Caco-2 (cell line): ENCODE results near the gene BPGM. TPM values are rescaled to one million over a fixed set of nuclear protein-coding genes. Genes with fewer than 3 reads are reported as not detected.

Source experiments
- BruUV-seq: library from RNA; stranded (reverse); fragments of 400-500 nt; replicated peaks from 2 replicates; lab custom pipeline; 2021; lab: Mats Ljungman, UMichigan
- CTCF ChIA-PET: fragments of 300-600 bp; sonication (Branson Sonifier 250); formaldehyde crosslinking; loops from one replicate; lab custom pipeline; 2022; ENCODE audit warnings: antibody characterized with exemption; lab: Charles Lee
- POLR2A ChIA-PET: fragments of 300-600 bp; sonication (Branson Sonifier 250); formaldehyde crosslinking; loops from one replicate; lab custom pipeline; 2022; ENCODE audit warnings: antibody characterized with exemption; lab: Charles Lee
- DNase-seq, 2 experiments: peaks; one replicate each; pipeline versions ENCODE4 v3.0.0 to v3.0.0-alpha.2; 2020 to 2022
- H3K27me3 ChIP-seq: replicated peaks from 2 replicates; pipeline ENCODE4 v1.6.0; 2011; ENCODE audit warnings: low read length; ENCODE audit not compliant: control insufficient read depth, insufficient read depth
- H3K36me3 ChIP-seq: 2 replicates; pipeline ENCODE4 v1.5.1; 2011; ENCODE audit warnings: low read length; ENCODE audit not compliant: control insufficient read depth, insufficient read depth
- H3K4me1 ChIP-seq: fragments of 250-450 bp; sonication (Bioruptor Pico); 2 replicates; pipeline ENCODE4 v1.5.1; 2020; ENCODE audit warnings: mild to moderate bottlenecking
- H3K4me3 ChIP-seq: 2 replicates; pipeline ENCODE4 v1.5.1; 2011; ENCODE audit warnings: low read depth, mild to moderate bottlenecking, control low read depth, low read length
- H3K9me3 ChIP-seq: fragments of 250-450 bp; sonication (Bioruptor Pico); 2 replicates; pipeline ENCODE4 v1.5.1; 2020; ENCODE audit warnings: mild to moderate bottlenecking, moderate library complexity
- H3K27ac Mint-ChIP-seq: one replicate; pipeline ENCODE4 v1.8.0; 2022; ENCODE audit warnings: mixed read lengths; ENCODE audit not compliant: unreplicated experiment
- H3K27me3 Mint-ChIP-seq: one replicate; pipeline ENCODE4 v1.8.0; 2022; ENCODE audit warnings: mixed read lengths; ENCODE audit not compliant: insufficient read depth, unreplicated experiment
- H3K36me3 Mint-ChIP-seq: one replicate; pipeline ENCODE4 v1.8.0; 2022; ENCODE audit warnings: mild to moderate bottlenecking, mixed read lengths; ENCODE audit not compliant: insufficient read depth, unreplicated experiment
- H3K4me1 Mint-ChIP-seq: one replicate; pipeline ENCODE4 v1.8.0; 2022; ENCODE audit warnings: low read depth, mixed read lengths; ENCODE audit not compliant: unreplicated experiment
- H3K4me3 Mint-ChIP-seq: one replicate; pipeline ENCODE4 v1.8.0; 2022; ENCODE audit warnings: mild to moderate bottlenecking, moderate library complexity, mixed read lengths; ENCODE audit not compliant: unreplicated experiment
- H3K9me3 Mint-ChIP-seq: one replicate; pipeline ENCODE4 v1.8.0; 2022; ENCODE audit warnings: mixed read lengths; ENCODE audit not compliant: unreplicated experiment
- CTCF ChIP-seq, 2 experiments: fragments of 200-600 bp in 1 of 2; IDR thresholded peaks; 1 replicate in 1 of 2; 2 replicates in 1 of 2; pipeline versions ENCODE4 v1.5.1 to v1.8.0; 2011 to 2022; ENCODE audit warnings: antibody characterized with exemption in 1 of 2, control low read depth in 1 of 2, inconsistent platforms in 1 of 2, low read depth in 1 of 2, low read length in 1 of 2, mild to moderate bottlenecking in 1 of 2, moderate library complexity in 1 of 2; ENCODE audit not compliant: insufficient read depth in 1 of 2, severe bottlenecking in 1 of 2, unreplicated experiment in 1 of 2
- intact Hi-C: fragments of 100-400 bp; cut with micrococcal nuclease; formaldehyde crosslinking; loops from one replicate; pipeline ENCODE4 v1.10.0; 2022; ENCODE audit not compliant: unreplicated experiment
- total RNA-seq: library from RNA; stranded (reverse); gene quantifications from 2 replicates; pipeline ENCODE4 v1.2.3, GENCODE V29; 2022

BPGM gene
- total RNA-seq, 1 experiment from 2014 or later = 8.1 TPM

GRCh38 chr7:134654104-134654775 is 7.6 kb downstream of the BPGM start:
- no peak for TF ChIP-seq CTCF (IDR thresholded peaks at IDR 0.05; ENCODE audit: insufficient read depth in 1 of 2, low read depth in 1 of 2, low read length in 1 of 2, severe bottlenecking in 1 of 2, unreplicated experiment in 1 of 2)
- DNase-seq = no peak
- intact Hi-C loops = no loop called here
- Mint-ChIP-seq H3K4me3 (no peak overlapping the region), H3K36me3 (no peaks in the 10 kb centered on the region), H3K4me1 (no peaks in the 10 kb centered on the region), H3K9me3 (no peaks in the 10 kb centered on the region), H3K27ac (no peak overlapping the region), H3K27me3 (no peaks in the 10 kb centered on the region)
- Histone ChIP-seq H3K4me3 (no peak overlapping the region), H3K9me3 (no peaks in the 10 kb centered on the region), H3K36me3 (no peaks in the 10 kb centered on the region), H3K27me3 (no peaks in the 10 kb centered on the region), H3K4me1 (no peaks in the 10 kb centered on the region)
- no TSS peak for BruUV-seq
- ChIA-PET POLR2A (no interaction called here), CTCF (interaction anchor here (1.5 kb wide), 1 partner anchor 8 kb away, joined by 3 read pairs; no protein-coding TSS in a partner anchor)

GRCh38 chr7:134657526-134657925 is 10.9 kb downstream of the BPGM start:
- H3K4me1 Mint-ChIP-seq = no peaks in the 10 kb centered on the region
- TF ChIP-seq CTCF (IDR thresholded peaks at IDR 0.05; ENCODE audit: insufficient read depth in 1 of 2, low read depth in 1 of 2, low read length in 1 of 2, severe bottlenecking in 1 of 2, unreplicated experiment in 1 of 2) = no peak
- no peak overlapping the region for H3K4me3 ChIP-seq
- ChIA-PET CTCF (no interaction called here), POLR2A (no interaction called here)
- intact Hi-C loops = no loop called here
- no peaks in the 10 kb centered on the region for H3K27me3 ChIP-seq
- H3K9me3 Mint-ChIP-seq = no peaks in the 10 kb centered on the region
- no peak for DNase-seq
- H3K27me3 Mint-ChIP-seq = no peaks in the 10 kb centered on the region
- no peaks in the 10 kb centered on the region for H3K36me3 Mint-ChIP-seq
- no peaks in the 10 kb centered on the region for H3K9me3 ChIP-seq
- no peak overlapping the region for H3K27ac Mint-ChIP-seq
- H3K4me1 ChIP-seq = no peaks in the 10 kb centered on the region
- H3K36me3 ChIP-seq = no peaks in the 10 kb centered on the region
- H3K4me3 Mint-ChIP-seq = no peak overlapping the region
- no TSS peak for BruUV-seq

DNA sequence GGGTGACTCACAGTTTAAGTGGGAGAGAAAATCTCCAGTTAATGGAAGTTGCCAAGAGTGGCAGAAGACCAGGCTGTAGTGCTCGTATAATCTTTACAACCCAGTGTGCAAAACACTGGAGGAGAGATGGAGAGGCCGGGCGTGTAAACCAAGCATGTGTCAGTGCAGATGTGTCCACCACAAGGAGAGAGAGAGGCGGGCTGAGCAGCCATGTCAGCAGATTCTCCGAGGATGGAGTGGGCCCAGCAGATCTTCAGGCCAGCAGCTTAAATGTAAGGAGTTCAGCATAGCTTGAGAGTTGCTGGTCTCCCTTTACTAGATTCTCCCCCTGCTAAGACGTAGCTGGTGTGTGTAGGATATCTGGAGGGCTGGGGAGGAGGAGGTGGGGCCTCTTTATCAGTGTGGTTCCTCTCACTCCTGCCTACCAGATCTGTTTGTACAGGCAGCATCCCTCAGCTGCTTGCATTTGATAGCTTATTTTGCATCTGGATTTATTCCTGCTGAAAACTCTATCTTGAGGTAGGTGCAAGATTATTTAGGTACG is 13.7 kb downstream of the BPGM start:
- no peak overlapping the region for H3K4me3 Mint-ChIP-seq
- ChIA-PET CTCF (no interaction called here), POLR2A (no interaction called here)
- Histone ChIP-seq H3K36me3 (no peaks in the 10 kb centered on the region; the same call in 1 of the 2 replicates), H3K9me3 (no peaks in the 10 kb centered on the region), H3K4me3 (no peak overlapping the region), H3K4me1 (no peaks in the 10 kb centered on the region), H3K27me3 (no peaks in the 10 kb centered on the region)
- H3K9me3 Mint-ChIP-seq = no peaks in the 10 kb centered on the region
- no peaks in the 10 kb centered on the region for H3K36me3 Mint-ChIP-seq
- DNase-seq = no peak
- BruUV-seq = no TSS peak
- no peaks in the 10 kb centered on the region for H3K27me3 Mint-ChIP-seq
- no peak overlapping the region for H3K27ac Mint-ChIP-seq
- no peak for TF ChIP-seq CTCF (IDR thresholded peaks at IDR 0.05; ENCODE audit: insufficient read depth in 1 of 2, low read depth in 1 of 2, low read length in 1 of 2, severe bottlenecking in 1 of 2, unreplicated experiment in 1 of 2)
- H3K4me1 Mint-ChIP-seq = no peaks in the 10 kb centered on the region
- intact Hi-C loops = no loop called here
